Erythroblast (primary cell): Measurements from ENCODE around the gene SRM.
"Not testable (repeated sequence)": the region's sequence is repeated elsewhere in the genome, so short reads cannot be mapped to it uniquely, and the experiment has no call there.

Experiments
- DNase-seq, 2 experiments: peaks; one replicate each; lab custom pipeline; 2025; lab: John Stamatoyannopoulos, UW
- GATA1 ChIP-seq: IDR thresholded peaks from 2 replicates; pipeline ENCODE4 v1.6.1; 2011; ENCODE audit warnings: low read depth, mild to moderate bottlenecking, control low read depth, low read length, moderate library complexity
- POLR2A ChIP-seq: IDR thresholded peaks from 2 replicates; pipeline ENCODE4 v1.6.1; 2011; ENCODE audit warnings: mild to moderate bottlenecking, low read length

Gene SRM

GRCh38 chr1:11059968-11060830, at the start of gene SRM:
Gene SRM (minus strand): TSS chr1:11060018. CDS start chr1:11059943, 75 bp downstream.
- no peak for TF ChIP-seq GATA1
- TF ChIP-seq POLR2A: peak; percentile 78
- peak; percentile 91 to 95 for DNase-seq

DNA sequence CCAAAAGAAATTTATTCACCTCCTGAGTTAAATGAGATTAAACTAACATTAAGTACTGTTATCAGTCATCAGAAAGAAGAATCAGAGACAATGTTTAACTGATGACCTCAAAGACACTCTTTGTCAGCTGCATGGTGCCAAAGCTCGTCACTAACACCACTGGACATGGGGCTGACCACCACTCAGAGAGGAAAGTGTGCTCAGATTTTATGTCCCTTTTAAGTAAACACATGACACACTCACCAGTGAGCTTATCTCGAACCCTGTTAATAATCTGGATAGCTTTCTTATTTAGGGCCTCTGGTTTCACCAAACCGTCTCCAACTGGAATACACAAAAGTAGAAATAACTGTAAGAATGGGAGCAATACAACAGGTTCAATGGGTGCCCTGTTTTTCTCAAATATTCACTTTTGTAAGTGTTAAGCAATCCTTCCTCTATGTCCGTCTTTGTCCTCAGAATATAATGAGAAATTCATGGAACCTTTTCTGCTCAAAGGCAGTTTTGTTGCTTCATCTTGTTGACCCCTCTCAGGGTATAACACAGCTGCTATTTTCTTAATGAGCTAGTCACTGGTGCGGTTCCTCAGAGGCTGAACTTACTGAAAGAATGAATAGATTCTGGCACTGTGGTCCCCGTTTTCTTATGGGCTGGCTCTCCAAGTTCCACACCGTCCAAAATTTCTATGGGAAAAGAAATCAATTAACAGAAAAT, 49.4 kb upstream of the SRM start:
- no peak for DNase-seq
- no peak for TF ChIP-seq GATA1
- TF ChIP-seq POLR2A: no peak

DNA sequence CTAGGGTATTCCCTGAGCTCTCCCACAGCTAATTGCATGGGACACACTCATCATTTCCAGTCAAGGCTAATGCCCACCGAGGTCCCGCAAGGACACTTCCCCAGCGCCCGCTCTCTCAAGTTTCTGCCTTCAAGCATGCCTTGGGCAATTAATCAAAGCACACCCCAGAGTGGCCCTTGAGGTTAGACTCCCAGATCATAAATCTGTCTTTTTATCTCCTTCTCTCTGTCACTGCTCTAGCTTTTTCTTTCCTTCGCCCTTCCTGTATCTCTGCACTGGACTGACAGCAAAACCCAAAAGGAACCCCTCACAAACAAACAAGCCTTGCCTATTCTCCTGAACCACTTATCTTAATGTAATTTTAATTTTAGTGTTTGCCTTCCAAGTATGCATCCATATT, 47.8 kb upstream of the SRM start:
- DNase-seq: no peak
- TF ChIP-seq GATA1: no peak
- no peak for TF ChIP-seq POLR2A

- no peak for DNase-seq
- no peak for TF ChIP-seq GATA1
- TF ChIP-seq POLR2A: no peak
These were observed 45.8 kb upstream of the SRM start for GRCh38 chr1:11105586-11105985.

GRCh38 chr1:11101347-11101746, 41.5 kb upstream of the SRM start:
- TF ChIP-seq GATA1 (no peak), POLR2A (no peak)

GRCh38 chr1:11100806-11101205, 41.0 kb upstream of the SRM start:
- not testable (repeated sequence) for DNase-seq

More at GRCh38 chr1:11101347-11101746, 41.5 kb upstream of the SRM start:
- no peak for DNase-seq

- no peak for DNase-seq
- TF ChIP-seq GATA1 (no peak), POLR2A (no peak)
These were observed 40.3 kb upstream of the SRM start for GRCh38 chr1:11100149-11100493.

GRCh38 chr1:11099310-11100148, 39.7 kb upstream of the SRM start, which contains the start of gene EXOSC10:
Gene EXOSC10 (minus strand): TSS chr1:11099869. CDS start chr1:11099831, 38 bp downstream.
- peak; percentile 75 for TF ChIP-seq POLR2A
- no peak for TF ChIP-seq GATA1
- DNase-seq: peak; percentile 94 to 96

DNA sequence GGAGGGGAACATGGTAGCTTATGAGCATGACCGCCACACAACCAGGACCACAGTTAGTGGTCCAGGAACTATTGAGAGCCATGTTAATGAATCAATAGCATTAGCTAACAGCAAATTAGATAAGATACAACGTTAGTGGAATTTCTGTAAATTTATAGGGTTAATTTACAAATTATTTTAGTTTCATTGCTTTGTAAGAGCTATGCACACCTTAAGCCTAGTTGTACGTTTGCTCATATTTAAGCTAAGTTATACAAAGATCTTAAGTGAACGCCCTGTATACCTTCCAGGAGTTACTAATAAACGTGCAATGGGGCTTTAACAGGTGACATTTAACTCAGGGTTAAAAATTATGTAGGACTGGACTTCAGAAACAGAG, 39.1 kb upstream of the SRM start:
- TF ChIP-seq GATA1: no peak
- DNase-seq: peak in 1 of 2 experiments; percentile 34

DNA sequence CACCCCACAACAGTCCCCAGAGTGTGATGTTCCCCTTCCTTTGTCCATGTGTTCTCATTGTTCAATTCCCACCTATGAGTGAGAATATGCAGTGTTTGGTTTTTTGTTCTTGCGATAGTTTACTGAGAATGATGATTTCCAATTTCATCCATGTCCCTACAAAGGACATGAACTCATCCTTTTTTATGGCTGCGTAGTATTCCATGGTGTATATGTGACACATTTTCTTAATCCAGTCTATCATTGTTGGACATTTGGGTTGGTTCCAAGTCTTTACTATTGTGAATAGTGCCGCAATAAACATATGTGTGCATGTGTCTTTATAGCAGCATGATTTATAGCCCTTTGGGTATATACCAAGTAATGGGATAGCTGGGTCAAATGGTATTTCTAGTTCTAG, 24.0 kb upstream of the SRM start:
- DNase-seq: not testable (repeated sequence)

DNA sequence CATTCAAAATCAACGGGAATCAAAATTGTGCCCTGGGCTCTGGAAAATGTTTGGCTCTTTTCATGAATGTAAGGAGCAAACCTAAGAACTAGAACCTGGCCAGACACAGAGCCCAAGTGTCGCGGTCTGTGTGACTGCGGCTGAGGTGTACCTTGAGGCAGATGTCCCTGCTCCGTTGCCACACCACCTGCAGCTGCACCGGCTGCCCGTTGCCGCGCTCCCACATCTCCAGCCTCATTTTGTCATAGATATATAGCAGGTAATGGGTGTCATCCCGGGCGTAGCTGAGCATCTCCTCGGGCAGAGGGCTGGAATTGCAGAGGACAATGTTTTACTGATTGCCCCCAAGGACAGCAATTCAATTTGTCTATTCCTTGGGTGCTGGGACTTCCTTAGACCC, 21.1 kb upstream of the SRM start:
- no peak for TF ChIP-seq GATA1
- TF ChIP-seq POLR2A: no peak
- DNase-seq: no peak

GRCh38 chr1:11078631-11079030, 18.8 kb upstream of the SRM start:
- TF ChIP-seq GATA1: no peak
- no peak for TF ChIP-seq POLR2A

GRCh38 chr1:11073398-11073797, 13.6 kb upstream of the SRM start:
- DNase-seq: not testable (repeated sequence)

More at GRCh38 chr1:11078631-11079030, 18.8 kb upstream of the SRM start:
- no peak for DNase-seq

DNA sequence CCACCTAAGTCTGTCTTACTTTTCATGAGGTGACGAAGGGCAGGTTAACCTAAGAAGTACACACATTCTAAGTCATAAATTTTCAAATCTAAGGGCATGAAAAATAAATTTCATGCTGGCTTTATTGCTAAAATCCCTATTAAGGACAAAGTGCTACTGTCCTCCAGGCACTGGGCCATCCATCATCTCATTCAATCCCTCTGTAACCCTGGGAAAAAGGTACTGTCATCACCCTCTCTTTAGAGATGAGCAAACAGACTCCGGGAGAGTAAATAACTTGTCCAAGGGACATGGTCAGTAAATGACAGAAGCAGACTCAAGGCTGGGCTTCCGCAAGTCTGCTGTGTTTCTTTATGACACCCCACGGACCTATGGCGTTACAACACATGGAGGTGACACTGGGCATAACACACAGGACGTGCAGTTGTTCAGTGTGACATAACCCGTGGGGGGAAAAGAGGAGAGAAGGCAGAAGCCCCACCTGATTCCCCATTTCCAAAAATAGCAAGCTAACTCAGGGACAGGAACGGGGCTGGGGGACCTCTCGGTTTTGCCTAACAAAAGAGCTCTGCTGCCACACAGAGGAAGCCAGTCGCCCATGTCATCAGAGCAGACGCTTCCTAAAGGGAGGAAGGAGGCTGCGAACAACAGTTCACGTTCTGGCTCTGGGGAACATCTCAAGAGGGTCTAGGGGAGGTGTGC, 12.5 kb upstream of the SRM start:
- TF ChIP-seq GATA1 (no peak), POLR2A (no peak)
- DNase-seq: no peak
